Mucosa of gallbladder (tissue), 1 donor: ENCODE data around the gene PDLIM7. TPM values are rescaled to one million over a fixed set of nuclear protein-coding genes. Genes with fewer than 3 reads are reported as not detected.
"Not testable (repeated sequence)": the region's sequence is repeated elsewhere in the genome, so short reads cannot be mapped to it uniquely, and the experiment has no call there.

Experiments
- DNase-seq: peaks from one replicate; pipeline ENCODE4 v3.0.0-alpha.2; 2020; ENCODE audit warnings: low spot score
- total RNA-seq: library from RNA; stranded (reverse); gene quantifications from one replicate; pipeline ENCODE4 v1.2.1, GENCODE V29; 2021
- donor health status: DM: no; HTN: no; CAD: no.

The PDLIM7 gene
- total RNA-seq, 1 donor from 2014 or later, result 227 TPM

- DNase-seq, result no peak
Measured at GRCh38 chr5:177491983-177492746, 5.2 kb downstream of the PDLIM7 start.

- no peak for DNase-seq
Measured at GRCh38 chr5:177491429-177491945, 5.9 kb downstream of the PDLIM7 start.

- no peak for DNase-seq
Measured at GRCh38 chr5:177490992-177491391, 6.4 kb downstream of the PDLIM7 start.

GRCh38 chr5:177490311-177490991 lies 7.0 kb downstream of the PDLIM7 start:
- no peak for DNase-seq

GRCh38 chr5:177489119-177489716 lies 8.2 kb downstream of the PDLIM7 start:
- DNase-seq, result no peak

DNA sequence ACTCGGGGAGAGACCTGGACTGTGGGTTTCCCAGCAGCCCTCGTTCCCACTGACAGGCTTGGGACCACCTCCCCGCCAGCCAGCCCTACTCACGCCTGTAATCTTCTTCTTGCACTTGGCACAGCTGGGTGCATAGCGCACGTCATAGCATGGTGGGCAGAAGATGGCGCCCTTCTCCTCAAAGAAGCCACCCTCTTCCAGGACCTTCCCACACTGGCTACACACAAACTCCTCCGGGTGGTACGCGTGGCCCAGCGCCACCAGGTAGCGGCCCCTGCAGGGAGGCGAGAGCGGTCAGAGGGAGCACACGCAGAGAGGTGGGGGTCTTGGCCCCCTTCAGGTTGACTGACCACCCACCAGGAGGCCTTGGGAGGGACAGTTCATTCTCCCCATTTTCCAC lies 9.4 kb downstream of the PDLIM7 start:
- DNase-seq, result no peak

DNA sequence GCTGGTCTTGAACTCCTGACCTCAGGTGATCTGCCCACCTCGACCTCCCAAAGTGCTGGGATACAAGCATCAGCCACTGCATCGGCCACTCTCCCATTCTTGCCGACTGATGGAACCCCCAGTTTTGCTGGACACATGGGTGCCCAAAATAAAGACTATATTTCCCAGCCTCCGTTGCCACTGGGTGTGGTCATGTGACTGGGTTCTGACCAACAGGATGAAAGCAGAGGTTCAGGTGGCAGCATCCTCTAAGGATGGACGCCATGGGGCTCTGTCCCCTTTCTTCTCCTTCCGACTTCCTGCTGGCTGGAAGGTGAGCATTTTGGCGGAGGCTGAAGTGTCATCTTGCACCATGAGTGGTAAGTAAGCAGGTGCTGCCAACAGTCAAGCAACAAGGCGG lies 10.3 kb downstream of the PDLIM7 start:
- DNase-seq, result no peak

DNA sequence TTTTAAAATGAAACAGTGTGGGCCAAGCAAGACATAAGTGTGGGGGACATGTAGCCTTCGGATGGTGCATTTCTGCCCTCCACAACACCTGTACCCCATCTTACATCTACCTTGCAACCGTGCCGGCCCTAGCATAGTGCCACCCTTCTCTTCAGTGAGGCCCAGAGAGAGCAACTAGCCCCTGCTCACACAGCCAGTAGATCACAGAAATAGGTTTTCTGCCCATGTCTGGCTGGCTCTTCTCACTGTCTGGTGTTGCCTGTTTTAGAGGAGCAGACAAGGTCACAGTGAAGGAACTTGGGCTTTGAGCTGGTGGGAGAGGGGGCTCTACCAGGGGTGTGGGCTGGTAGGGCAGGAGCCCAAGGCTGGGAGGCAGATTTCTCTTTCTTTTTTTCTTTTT lies 11.1 kb downstream of the PDLIM7 start:
- no peak for DNase-seq

- not testable (repeated sequence) for DNase-seq
Measured at GRCh38 chr5:177485753-177486152, 11.7 kb downstream of the PDLIM7 start.

GRCh38 chr5:177484902-177485549 lies 12.4 kb downstream of the PDLIM7 start:
- DNase-seq, result no peak

- no peak for DNase-seq
Measured at GRCh38 chr5:177483994-177484901, 13.2 kb downstream of the PDLIM7 start.

DNA sequence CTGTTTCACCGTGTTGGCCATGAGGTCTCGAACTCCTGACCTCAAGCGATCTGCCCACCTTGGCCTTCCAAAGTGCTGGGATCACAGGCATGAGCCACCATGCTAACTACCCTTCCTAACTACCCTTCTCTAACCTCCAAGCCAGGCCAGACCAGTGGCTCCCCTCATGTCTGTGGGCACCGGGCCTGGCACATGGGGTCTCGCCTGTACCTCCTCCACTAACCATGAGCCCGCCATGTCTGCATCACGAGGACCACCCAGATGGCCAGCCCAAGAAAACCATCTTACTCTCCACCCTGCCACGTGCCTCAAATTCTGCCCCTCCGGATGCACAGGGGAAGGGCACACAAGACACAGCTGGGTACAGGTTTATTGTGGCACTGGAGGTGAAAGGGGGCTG lies 14.4 kb downstream of the PDLIM7 start:
- no peak for DNase-seq

DNA sequence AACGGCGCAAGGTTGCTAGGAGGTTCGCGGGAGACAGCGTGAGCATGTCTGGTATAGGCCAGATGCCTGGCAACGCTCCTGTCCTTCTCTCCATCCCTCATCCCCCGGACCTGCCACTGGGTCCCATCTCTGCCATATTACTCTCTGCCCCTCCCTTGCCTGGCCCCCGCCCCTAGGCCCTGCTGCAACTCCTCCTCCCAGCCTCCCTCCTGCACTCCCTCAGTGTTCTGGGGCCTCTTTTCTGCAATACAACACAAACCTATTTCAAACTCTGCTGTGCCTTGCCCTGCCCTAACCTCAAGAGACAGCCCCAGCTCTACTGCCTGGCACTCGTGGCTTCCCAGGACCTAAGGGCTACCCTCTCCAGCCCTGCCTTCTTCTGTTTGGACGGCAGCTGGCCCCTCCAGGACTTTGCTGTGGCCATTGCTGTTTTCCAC lies 15.0 kb downstream of the PDLIM7 start:
- DNase-seq, result no peak

DNA sequence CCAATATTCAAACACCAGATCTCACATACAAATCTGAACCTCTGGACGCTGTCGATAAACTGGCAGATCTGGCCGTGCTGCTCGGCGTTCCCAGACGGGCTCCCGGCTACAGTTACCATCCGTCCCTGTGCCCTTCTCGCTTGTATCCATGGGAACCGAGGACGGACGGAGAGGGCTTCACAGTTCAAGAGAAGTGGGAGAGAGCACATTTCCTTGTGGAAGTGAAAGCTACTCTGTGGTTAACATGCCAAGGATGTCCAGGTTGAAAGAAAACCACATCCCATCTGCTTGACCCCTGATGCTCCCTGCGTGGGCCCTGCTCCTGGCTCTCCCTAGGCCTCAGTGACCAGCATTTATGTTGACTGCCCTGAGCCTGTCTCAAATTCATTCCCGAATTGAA lies 17.6 kb downstream of the PDLIM7 start:
- DNase-seq, result no peak

GRCh38 chr5:177478711-177479646 lies 18.4 kb downstream of the PDLIM7 start:
- peak; percentile 71 for DNase-seq

- no peak for DNase-seq
Measured at GRCh38 chr5:177477701-177478477, 19.5 kb downstream of the PDLIM7 start.

GRCh38 chr5:177476531-177477233 lies 20.7 kb downstream of the PDLIM7 start:
- DNase-seq, result no peak
